ENCODE data around the gene CSGALNACT2. TPM values are rescaled to one million over a fixed set of nuclear protein-coding genes. Genes with fewer than 3 reads are reported as not detected.

The CSGALNACT2 gene
- total and polyA plus RNA-seq, 2 experiments from 2014 or later, result 7.7 to 13.9 TPM

GRCh38 chr10:43194266-43194665 lies 56.0 kb downstream of the CSGALNACT2 start:
- no peak overlapping the region for H2AFZ ChIP-seq
- H3K27me3 ChIP-seq, result no peaks in the 10 kb centered on the region
- no peaks in the 10 kb centered on the region for H3K9me3 ChIP-seq (ENCODE audit: low read depth)
- H4K20me1 ChIP-seq (ENCODE audit: insufficient read depth, poor library complexity, severe bottlenecking), result no peaks in the 10 kb centered on the region
- no peaks in the 10 kb centered on the region for H3K9me2 ChIP-seq (replicated peaks; ENCODE audit: insufficient read depth)
- no peak overlapping the region for H3K4me2 ChIP-seq
- no peaks in the 10 kb centered on the region for H3K36me3 ChIP-seq (replicated peaks; ENCODE audit: insufficient read depth, low read depth)
- no peaks in the 10 kb centered on the region for H3K4me1 ChIP-seq (ENCODE audit: insufficient read depth)
- 86% methylated on average over 4 of the region's 4 CpGs for WGBS (ENCODE audit: low lambda C conversion rate, missing lambda C conversion rate)
- DNase-seq (ENCODE audit: low spot score), result no peak
- TF ChIP-seq, protein P1, sequence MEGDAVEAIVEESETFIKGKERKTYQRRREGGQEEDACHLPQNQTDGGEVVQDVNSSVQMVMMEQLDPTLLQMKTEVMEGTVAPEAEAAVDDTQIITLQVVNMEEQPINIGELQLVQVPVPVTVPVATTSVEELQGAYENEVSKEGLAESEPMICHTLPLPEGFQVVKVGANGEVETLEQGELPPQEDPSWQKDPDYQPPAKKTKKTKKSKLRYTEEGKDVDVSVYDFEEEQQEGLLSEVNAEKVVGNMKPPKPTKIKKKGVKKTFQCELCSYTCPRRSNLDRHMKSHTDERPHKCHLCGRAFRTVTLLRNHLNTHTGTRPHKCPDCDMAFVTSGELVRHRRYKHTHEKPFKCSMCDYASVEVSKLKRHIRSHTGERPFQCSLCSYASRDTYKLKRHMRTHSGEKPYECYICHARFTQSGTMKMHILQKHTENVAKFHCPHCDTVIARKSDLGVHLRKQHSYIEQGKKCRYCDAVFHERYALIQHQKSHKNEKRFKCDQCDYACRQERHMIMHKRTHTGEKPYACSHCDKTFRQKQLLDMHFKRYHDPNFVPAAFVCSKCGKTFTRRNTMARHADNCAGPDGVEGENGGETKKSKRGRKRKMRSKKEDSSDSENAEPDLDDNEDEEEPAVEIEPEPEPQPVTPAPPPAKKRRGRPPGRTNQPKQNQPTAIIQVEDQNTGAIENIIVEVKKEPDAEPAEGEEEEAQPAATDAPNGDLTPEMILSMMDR (IDR thresholded peaks at IDR 0.05; ENCODE audit: poor library complexity), result no peak
- TF ChIP-seq EZH2phosphoT487 (IDR thresholded peaks at IDR 0.05; ENCODE audit: low read depth, severe bottlenecking, unreplicated experiment) (no peak), EZH2 (IDR thresholded peaks at IDR 0.05; ENCODE audit: borderline replicate concordance) (no peak)
- no peaks in the 10 kb centered on the region for H3K79me2 ChIP-seq
- H3K27ac ChIP-seq, result no peak overlapping the region
- no peak overlapping the region for H3K4me3 ChIP-seq

GRCh38 chr10:43194859-43195258 lies 56.6 kb downstream of the CSGALNACT2 start:
- Histone ChIP-seq H3K27ac (no peak overlapping the region), H3K9me3 (ENCODE audit: low read depth) (no peaks in the 10 kb centered on the region), H3K79me2 (no peaks in the 10 kb centered on the region), H3K4me2 (no peak overlapping the region), H4K20me1 (ENCODE audit: insufficient read depth, poor library complexity, severe bottlenecking) (no peaks in the 10 kb centered on the region), H3K36me3 (replicated peaks; ENCODE audit: insufficient read depth, low read depth) (no peaks in the 10 kb centered on the region), H3K4me1 (ENCODE audit: insufficient read depth) (no peaks in the 10 kb centered on the region), H3K4me3 (no peak overlapping the region), H3K27me3 (no peaks in the 10 kb centered on the region), H3K9me2 (replicated peaks; ENCODE audit: insufficient read depth) (no peaks in the 10 kb centered on the region), H2AFZ (no peak overlapping the region)
- TF ChIP-seq EZH2 (IDR thresholded peaks at IDR 0.05; ENCODE audit: borderline replicate concordance) (no peak), EZH2phosphoT487 (IDR thresholded peaks at IDR 0.05; ENCODE audit: low read depth, severe bottlenecking, unreplicated experiment) (no peak)
- TF ChIP-seq, protein P1 (IDR thresholded peaks at IDR 0.05; ENCODE audit: poor library complexity), result no peak
- DNase-seq (ENCODE audit: low spot score), result no peak
- 93% methylated on average over 9 of the region's 9 CpGs for WGBS (ENCODE audit: low lambda C conversion rate, missing lambda C conversion rate)

GRCh38 chr10:43195557-43195956 lies 57.3 kb downstream of the CSGALNACT2 start:
- WGBS (ENCODE audit: low lambda C conversion rate, missing lambda C conversion rate), result 95% methylated on average over 12 of the region's 12 CpGs

More at GRCh38 chr10:43195557-43195956, 57.3 kb downstream of the CSGALNACT2 start:
- Histone ChIP-seq H3K9me2 (replicated peaks; ENCODE audit: insufficient read depth) (no peaks in the 10 kb centered on the region), H2AFZ (no peak overlapping the region), H3K9me3 (ENCODE audit: low read depth) (no peaks in the 10 kb centered on the region), H3K27me3 (no peaks in the 10 kb centered on the region), H3K27ac (no peak overlapping the region), H3K4me1 (ENCODE audit: insufficient read depth) (no peaks in the 10 kb centered on the region), H4K20me1 (ENCODE audit: insufficient read depth, poor library complexity, severe bottlenecking) (no peaks in the 10 kb centered on the region), H3K4me2 (no peak overlapping the region), H3K36me3 (replicated peaks; ENCODE audit: insufficient read depth, low read depth) (no peaks in the 10 kb centered on the region), H3K4me3 (no peak overlapping the region), H3K79me2 (no peaks in the 10 kb centered on the region)
- no peak for DNase-seq (ENCODE audit: low spot score)
- no peak for TF ChIP-seq EZH2 (IDR thresholded peaks at IDR 0.05; ENCODE audit: borderline replicate concordance)
- no peak for TF ChIP-seq EZH2phosphoT487 (IDR thresholded peaks at IDR 0.05; ENCODE audit: low read depth, severe bottlenecking, unreplicated experiment)
- TF ChIP-seq, protein P1 (IDR thresholded peaks at IDR 0.05; ENCODE audit: poor library complexity), result no peak
